HG03103 (cell line): ENCODE data around the gene GXYLT2.
A peak's percentile ranks its signal among the peaks of the same experiment; 100 is the strongest.

ENCODE experiments used
- ATAC-seq: cut with Tn5 transposase; IDR thresholded peaks from one replicate; pipeline ENCODE4 v1.9.1; 2021; ENCODE audit warnings: low read depth; ENCODE audit not compliant: unreplicated experiment

Gene GXYLT2

GRCh38 chr3:72887705-72888545, at the start of gene GXYLT2:
TSS of gene GXYLT2 (plus strand) at chr3:72888046. CDS start at chr3:72888234, 188 bp downstream.
- peak; percentile 88 for ATAC-seq

DNA sequence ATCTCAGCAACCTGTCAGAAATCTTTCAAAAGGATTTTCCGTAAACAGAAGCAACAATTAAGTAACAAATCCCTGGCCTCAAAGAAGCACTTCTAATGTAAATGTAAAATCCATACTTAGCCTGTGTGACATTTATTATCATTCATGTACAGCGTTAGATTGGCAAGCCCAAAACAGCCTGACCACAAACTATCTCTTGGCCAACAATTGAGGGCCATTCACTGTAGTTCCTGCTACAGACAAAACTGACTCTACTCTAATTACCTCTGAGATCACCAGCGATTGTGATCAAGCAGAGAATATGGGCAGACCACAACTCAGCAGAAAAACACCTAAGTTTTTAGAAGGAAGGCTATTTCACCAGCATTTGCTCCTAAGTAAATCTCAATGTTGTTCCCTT, 48.8 kb upstream of the GXYLT2 start:
- no peak for ATAC-seq

GRCh38 chr3:72844436-72844993, 43.3 kb upstream of the GXYLT2 start:
- no peak for ATAC-seq

DNA sequence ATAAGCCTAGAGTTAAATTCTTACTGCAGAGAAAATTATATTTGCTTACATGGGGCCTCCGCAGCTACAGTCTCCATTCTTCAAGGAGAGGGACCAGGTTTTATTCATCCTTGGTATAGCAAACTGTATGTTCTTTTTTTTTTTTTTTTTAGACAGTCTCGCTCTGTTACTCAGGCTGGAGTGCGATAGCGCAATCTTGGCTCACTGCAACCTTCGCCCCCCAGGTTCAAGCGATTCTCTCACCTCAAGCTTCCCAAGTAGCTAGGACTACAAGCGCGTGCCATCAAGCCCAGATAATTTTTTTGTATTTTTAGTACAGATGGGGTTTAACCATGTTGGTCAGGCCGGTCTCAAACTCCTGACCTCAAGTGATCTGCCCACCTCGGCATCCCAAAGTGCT, 41.7 kb upstream of the GXYLT2 start:
- no peak for ATAC-seq

GRCh38 chr3:72847282-72847681, 40.6 kb upstream of the GXYLT2 start:
- no peak for ATAC-seq

- peak; percentile 74 for ATAC-seq
These were observed 39.8 kb upstream of the GXYLT2 start, which contains the start of gene SHQ1 for GRCh38 chr3:72847751-72848702. TSS of gene SHQ1 (minus strand) at chr3:72848445. CDS start at chr3:72848340, 105 bp downstream.

- peak; percentile 42 for ATAC-seq
These were observed 39.2 kb upstream of the GXYLT2 start for GRCh38 chr3:72848703-72849081.

- ATAC-seq = no peak
These were observed 32.8 kb upstream of the GXYLT2 start for GRCh38 chr3:72855001-72855400.

GRCh38 chr3:72860053-72860452, 27.8 kb upstream of the GXYLT2 start:
- no peak for ATAC-seq

DNA sequence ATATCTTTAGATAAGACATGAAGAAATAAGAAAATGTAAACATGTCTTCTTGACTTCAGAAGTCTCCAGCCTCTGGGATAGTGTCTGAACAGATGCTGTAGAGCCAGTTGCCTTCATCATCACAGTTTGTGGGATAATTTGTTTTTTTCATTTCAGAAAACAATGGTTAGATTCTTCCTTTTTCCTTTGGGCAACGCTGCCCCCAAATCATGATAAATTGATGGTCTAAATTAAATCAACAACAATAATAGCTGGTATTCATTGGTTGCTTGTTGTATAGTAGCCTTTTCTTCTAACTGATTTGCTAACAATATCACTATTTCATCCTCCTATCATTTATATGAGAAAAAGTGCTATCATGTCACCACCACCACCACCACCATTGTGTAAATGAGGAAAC, 27.0 kb upstream of the GXYLT2 start:
- no peak for ATAC-seq

GRCh38 chr3:72862314-72863090, 25.3 kb upstream of the GXYLT2 start:
- no peak for ATAC-seq

DNA sequence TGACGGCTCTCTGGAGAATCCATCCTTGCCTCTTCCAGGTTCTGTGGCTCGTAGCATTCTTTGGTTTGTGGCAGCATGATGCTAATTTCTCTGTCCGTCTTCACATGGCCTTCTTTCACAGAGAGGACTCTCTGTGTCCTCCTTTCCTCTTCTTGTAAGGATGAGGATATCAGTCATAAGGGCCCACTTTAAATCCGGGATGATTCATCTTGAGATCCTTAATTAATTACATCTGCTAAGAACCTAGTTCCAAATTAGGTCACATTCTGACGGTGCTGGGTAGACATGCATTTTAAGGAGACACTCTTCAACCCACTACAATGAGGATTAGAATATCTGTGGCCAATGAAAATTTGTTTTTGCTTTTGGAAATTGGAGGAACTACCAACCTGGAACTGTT, 15.7 kb upstream of the GXYLT2 start:
- ATAC-seq = no peak

DNA sequence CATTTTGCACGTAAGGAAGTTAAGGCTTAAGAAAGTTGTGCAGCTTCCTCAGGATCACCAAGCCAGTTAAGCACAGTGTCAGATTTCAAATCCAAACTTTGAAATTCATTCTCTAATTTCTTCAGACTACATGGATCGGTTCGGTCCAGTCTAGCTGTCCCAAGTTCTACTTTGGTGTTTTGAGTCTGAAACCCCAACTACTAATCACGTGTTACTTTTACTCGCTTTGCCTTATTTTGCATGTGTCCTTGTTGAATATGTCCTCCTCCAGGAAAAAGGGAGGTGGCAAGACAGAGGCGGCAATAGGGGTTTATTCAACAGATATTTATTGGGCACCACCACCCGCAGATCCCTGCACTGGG, 522 bp upstream of the GXYLT2 start:
- ATAC-seq = no peak

GRCh38 chr3:72888546-72889309, 882 bp downstream of the GXYLT2 start:
- no peak for ATAC-seq

DNA sequence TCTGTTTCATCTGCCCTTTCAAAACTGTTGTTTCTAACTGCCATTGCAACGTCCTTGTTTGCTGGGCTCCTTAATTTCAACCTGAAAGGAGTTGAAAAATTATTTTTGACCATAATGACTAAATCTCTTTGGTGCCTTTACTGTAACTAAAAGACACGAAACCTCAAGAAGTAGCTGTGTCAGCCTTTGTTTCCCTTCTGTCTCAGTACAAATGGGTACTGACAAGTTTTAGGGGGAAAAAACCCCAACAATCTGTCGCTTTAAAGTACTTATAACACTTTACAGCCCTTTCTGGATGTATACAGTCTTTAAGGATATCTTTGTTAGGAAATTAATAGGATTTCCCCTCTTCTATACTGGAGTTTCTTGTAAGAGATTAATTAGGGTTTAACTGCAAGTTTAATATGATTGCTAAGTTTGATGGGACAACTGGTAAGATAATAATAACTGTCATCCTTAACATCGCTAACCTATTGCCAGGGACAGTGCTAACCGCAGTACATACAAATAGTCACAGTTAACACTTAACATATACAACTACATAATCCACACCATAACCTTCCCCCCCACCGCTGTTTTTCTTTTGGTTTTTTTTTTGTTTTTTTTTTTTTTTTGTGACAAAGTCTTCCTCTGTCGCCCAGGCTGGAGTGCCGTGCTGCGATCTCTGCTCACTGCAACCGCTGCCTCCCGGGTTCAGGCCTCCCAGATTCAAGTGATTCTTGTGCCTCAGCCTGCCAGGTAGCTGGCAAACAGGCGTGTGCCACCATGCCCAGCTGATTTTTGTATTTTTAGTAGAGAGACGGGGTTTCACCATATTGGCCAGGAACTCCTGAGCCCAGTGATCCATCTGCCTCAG, 1.7 kb downstream of the GXYLT2 start:
- ATAC-seq = no peak

DNA sequence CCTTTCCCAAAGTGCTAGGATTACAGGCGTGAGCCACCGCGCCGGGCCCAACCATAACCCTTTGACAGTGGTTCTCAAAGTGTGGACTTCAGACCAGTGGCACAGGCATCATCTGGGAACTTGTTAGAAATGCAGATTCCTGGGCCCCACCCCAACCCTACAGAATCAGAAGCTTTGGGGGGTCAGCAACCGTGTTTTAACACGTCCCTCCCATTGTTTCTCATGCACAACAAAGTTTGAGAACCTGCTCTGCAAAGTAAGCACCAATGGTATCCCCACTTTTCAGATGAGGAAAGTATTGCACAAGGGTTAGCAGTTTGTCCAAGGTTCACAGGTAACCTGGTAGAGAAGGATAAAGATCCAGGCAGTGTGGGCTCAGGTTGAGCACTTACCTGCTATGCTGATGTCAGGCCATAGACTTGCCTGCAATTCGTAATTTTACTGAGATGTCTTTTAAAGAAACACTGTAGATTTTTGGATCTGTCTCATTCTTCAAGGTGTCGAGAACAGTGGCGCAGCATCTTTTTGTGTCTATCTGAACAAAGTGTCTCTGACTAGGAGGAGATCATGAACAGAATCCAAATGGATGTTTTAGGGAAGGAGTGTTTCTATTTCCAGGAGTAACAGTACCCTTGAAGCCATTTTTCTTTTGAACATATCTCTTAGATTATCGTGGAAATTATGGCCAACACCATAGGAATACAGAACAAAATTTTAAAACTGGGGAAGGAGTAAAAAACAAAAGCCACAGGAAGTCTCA, 2.5 kb downstream of the GXYLT2 start:
- ATAC-seq = no peak

GRCh38 chr3:72891053-72891855, 3.4 kb downstream of the GXYLT2 start:
- ATAC-seq = no peak
